ENCODE data around the gene NR2F2.

The NR2F2 gene

GRCh38 chr15:96316953-96317629 is 13.4 kb upstream of the NR2F2 start:
- H3K36me3 ChIP-seq (ENCODE audit: control insufficient read depth, insufficient read depth, low read length): no peaks in the 10 kb centered on the region
- no peaks in the 10 kb centered on the region for H3K4me1 ChIP-seq (ENCODE audit: control insufficient read depth, insufficient read depth, low read length, poor library complexity, severe bottlenecking)
- H3K4me3 ChIP-seq (ENCODE audit: extremely low read depth, insufficient read depth, low read length, poor library complexity, severe bottlenecking): no peak overlapping the region
- 17 to 20% methylated on average over 1 of the region's 2 CpGs for WGBS, 2 experiments (ENCODE audit: insufficient coverage in 2 of 2)
- H3K27ac ChIP-seq (ENCODE audit: low read depth, low read length, severe bottlenecking): no peak overlapping the region
- H3K9me3 ChIP-seq (ENCODE audit: control insufficient read depth, low read length): no peaks in the 10 kb centered on the region

DNA sequence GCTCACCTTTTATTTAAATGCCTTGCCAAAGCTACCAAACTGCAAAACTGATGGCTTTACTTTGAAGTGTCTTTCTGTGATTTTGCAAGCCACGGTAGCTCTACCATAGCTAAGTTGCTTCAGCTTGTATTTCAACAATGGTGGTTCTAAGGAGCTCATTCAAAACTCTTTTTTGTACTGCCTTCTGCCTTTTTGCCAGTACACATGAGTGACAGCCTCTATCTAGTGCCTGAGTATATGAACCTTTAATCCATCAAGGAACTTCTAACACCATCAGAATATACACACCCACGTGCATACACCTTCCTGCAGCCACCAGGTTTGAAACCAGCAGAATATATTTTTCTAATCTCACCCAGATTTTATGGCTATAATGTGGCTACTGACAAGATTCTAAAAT is 10.4 kb upstream of the NR2F2 start:
- Histone ChIP-seq H3K27ac (ENCODE audit: low read depth, low read length, severe bottlenecking) (no peak overlapping the region), H3K9me3 (ENCODE audit: control insufficient read depth, low read length) (no peaks in the 10 kb centered on the region), H3K4me1 (ENCODE audit: control insufficient read depth, insufficient read depth, low read length, poor library complexity, severe bottlenecking) (peaks cover 1% of the 10 kb centered on the region), H3K36me3 (ENCODE audit: control insufficient read depth, insufficient read depth, low read length) (no peaks in the 10 kb centered on the region), H3K4me3 (ENCODE audit: extremely low read depth, insufficient read depth, low read length, poor library complexity, severe bottlenecking) (no peak overlapping the region)
- 60 to 78% methylated on average over 1 of the region's 2 CpGs for WGBS, 2 experiments (ENCODE audit: insufficient coverage in 2 of 2)

DNA sequence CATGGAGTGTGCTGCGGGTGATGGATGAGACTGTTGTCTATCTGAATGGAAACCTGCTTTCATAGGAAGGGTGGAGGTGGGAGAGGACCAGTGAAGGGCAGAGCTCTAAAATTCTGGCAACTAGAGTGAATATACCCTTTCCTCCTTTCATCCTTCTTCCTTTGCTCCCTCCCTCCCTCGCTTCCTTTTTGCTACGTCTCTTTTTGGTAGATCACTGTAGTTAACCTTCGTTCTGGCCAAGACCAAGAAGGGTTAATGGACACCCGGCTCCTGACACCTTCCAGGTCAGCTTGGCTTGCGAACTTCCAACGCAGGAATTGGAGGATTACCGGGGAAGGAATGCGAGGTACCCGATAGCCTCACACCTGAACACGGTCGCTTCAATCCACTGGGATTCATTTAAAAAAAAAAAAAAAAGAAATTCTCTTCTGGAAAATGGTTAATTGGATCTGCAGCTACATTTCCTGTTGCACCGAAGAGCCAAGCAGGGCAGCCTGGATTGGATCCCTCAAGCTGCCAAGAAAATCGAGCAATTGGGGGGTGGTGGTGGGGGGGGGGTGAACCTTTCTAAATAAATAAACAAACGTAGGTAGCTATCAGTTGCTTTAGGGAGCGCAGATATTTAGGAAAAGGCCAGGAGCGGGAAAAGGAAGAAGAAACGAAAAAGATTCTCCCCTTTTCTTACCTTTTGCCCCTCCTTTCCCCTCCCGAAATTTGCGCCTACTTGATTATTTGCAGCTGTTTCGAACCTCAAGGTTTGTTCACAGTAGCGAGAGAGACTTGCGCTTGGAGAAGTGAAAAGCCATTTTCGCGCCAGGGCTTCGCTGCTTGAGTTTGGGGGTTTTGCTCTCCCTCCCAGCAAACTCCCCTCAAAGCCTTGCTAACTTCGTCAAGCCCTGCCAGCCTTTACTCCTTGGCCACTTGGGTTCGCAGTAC is 9.5 kb upstream of the NR2F2 start:
- no peaks in the 10 kb centered on the region for H3K36me3 ChIP-seq (ENCODE audit: control insufficient read depth, insufficient read depth, low read length)
- H3K27ac ChIP-seq (ENCODE audit: low read depth, low read length, severe bottlenecking): no peak overlapping the region
- peaks cover 9% of the 10 kb centered on the region for H3K4me1 ChIP-seq (ENCODE audit: control insufficient read depth, insufficient read depth, low read length, poor library complexity, severe bottlenecking)
- no peak overlapping the region for H3K4me3 ChIP-seq (ENCODE audit: extremely low read depth, insufficient read depth, low read length, poor library complexity, severe bottlenecking)
- no peaks in the 10 kb centered on the region for H3K9me3 ChIP-seq (ENCODE audit: control insufficient read depth, low read length)
- 0 to 3% methylated on average over 9 to 11 of the region's 28 CpGs for WGBS, 2 experiments (ENCODE audit: insufficient coverage in 2 of 2)

DNA sequence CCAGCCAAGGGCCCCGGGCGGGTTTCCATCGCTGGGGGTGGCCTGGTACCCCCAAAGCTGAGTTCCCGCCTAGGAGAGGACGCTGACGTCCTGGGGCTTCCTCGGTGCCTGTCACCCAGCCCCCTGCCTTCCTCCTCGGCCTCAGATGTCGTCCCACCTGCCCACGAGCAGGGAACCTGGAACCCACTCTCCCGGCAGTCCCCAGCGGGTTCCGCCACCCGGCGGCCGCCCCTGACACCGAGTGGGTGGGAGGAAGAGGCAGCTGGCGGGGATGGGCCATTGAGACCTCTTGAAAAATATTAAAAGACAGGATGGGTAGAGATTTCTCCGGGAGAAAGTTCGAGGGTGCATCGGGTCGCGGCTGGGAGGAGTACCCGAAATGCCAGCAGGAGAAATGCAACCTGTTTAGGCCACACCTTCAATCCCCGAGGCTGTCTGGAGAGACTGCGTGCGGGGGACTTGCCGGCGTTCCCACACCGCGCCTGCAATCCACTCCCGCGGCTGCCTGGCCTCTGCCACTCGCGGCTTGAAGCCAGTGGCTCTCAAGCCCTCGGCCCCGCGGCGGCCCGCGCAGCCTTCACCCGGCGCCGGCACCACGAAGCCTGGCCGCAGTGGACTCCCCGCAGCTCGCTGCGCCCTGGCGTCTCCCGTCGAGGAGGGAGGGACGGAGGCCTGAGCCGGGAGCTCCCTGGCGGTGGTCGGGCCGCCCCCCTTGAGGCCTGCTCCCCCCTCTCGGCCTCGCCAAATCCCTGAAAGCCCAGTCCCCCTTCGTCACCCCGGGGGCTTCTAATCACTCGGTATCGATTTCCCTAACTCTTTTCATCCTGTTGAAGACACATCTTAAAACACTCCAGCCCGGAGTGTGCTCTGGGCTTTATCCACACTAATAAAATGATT is 8.6 kb upstream of the NR2F2 start:
- H3K4me3 ChIP-seq (ENCODE audit: extremely low read depth, insufficient read depth, low read length, poor library complexity, severe bottlenecking): peak overlapping the region; percentile 18
- WGBS, 2 experiments (ENCODE audit: insufficient coverage in 2 of 2): 1% methylated on average over 45 to 55 of the region's 64 CpGs
- no peak overlapping the region for H3K27ac ChIP-seq (ENCODE audit: low read depth, low read length, severe bottlenecking)

DNA sequence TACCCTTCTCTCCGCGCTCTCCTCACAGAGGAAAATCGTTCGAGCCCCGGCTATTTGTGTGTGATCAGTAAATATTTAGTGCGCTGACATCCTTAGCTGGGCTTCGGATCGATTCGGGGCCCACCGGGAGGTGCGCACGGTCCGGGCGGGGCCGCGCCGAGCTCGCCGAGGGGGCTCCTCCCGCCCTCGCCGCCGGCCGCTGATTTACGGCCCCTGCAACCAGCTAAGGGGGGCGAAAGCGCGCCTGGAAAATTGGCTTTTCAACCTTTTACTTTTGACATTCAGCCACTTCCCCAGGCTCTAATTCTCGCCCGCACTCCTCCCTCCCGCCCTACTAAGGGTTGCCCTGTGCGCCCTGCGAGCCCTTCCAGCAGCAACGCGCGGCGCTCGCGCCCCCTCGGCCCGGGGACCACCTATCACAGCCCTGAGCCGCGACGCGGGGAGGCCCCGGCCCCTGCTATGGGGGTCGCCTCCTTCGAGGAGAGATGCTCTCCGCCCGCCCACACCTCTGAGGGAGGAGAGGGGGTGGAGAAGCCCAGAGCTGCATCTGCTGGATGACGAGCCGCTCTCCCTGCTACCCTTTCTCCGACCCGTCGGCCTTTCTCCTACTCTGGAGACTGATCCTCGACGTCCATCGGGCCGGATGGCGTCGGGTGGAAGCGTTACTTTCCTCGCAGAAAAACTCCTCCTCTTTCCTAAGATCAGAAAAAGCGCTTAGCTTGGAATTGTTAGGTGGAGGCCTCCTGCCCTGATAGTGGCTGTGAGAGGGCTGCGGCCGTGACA is 7.8 kb upstream of the NR2F2 start:
- WGBS, 2 experiments (ENCODE audit: insufficient coverage in 2 of 2): 1 to 2% methylated on average over 15 to 25 of the region's 66 CpGs
- Histone ChIP-seq H3K36me3 (ENCODE audit: control insufficient read depth, insufficient read depth, low read length) (no peaks in the 10 kb centered on the region), H3K4me3 (ENCODE audit: extremely low read depth, insufficient read depth, low read length, poor library complexity, severe bottlenecking) (peak overlapping the region; percentile 18), H3K4me1 (ENCODE audit: control insufficient read depth, insufficient read depth, low read length, poor library complexity, severe bottlenecking) (peaks cover 15% of the 10 kb centered on the region), H3K9me3 (ENCODE audit: control insufficient read depth, low read length) (no peaks in the 10 kb centered on the region), H3K27ac (ENCODE audit: low read depth, low read length, severe bottlenecking) (no peak overlapping the region)

More for the DNA sequence above, 8.6 kb upstream of the NR2F2 start:
- peaks cover 15% of the 10 kb centered on the region for H3K4me1 ChIP-seq (ENCODE audit: control insufficient read depth, insufficient read depth, low read length, poor library complexity, severe bottlenecking)
- H3K9me3 ChIP-seq (ENCODE audit: control insufficient read depth, low read length): no peaks in the 10 kb centered on the region
- no peaks in the 10 kb centered on the region for H3K36me3 ChIP-seq (ENCODE audit: control insufficient read depth, insufficient read depth, low read length)

GRCh38 chr15:96323319-96324145 is 7.0 kb upstream of the NR2F2 start:
- no peak overlapping the region for H3K27ac ChIP-seq (ENCODE audit: low read depth, low read length, severe bottlenecking)
- H3K4me3 ChIP-seq (ENCODE audit: extremely low read depth, insufficient read depth, low read length, poor library complexity, severe bottlenecking): no peak overlapping the region
- H3K4me1 ChIP-seq (ENCODE audit: control insufficient read depth, insufficient read depth, low read length, poor library complexity, severe bottlenecking): peaks cover 19% of the 10 kb centered on the region
- no peaks in the 10 kb centered on the region for H3K9me3 ChIP-seq (ENCODE audit: control insufficient read depth, low read length)
- H3K36me3 ChIP-seq (ENCODE audit: control insufficient read depth, insufficient read depth, low read length): no peaks in the 10 kb centered on the region
- WGBS, 2 experiments (ENCODE audit: insufficient coverage in 2 of 2): 5 to 8% methylated on average over 28 of the region's 29 CpGs

- Histone ChIP-seq H3K4me1 (ENCODE audit: control insufficient read depth, insufficient read depth, low read length, poor library complexity, severe bottlenecking) (peaks cover 19% of the 10 kb centered on the region), H3K4me3 (ENCODE audit: extremely low read depth, insufficient read depth, low read length, poor library complexity, severe bottlenecking) (no peak overlapping the region), H3K36me3 (ENCODE audit: control insufficient read depth, insufficient read depth, low read length) (no peaks in the 10 kb centered on the region), H3K27ac (ENCODE audit: low read depth, low read length, severe bottlenecking) (no peak overlapping the region), H3K9me3 (ENCODE audit: control insufficient read depth, low read length) (no peaks in the 10 kb centered on the region)
- 8 to 9% methylated on average over 5 of the region's 12 CpGs for WGBS, 2 experiments (ENCODE audit: insufficient coverage in 2 of 2)
Observed at GRCh38 chr15:96324192-96324895, 6.2 kb upstream of the NR2F2 start.

DNA sequence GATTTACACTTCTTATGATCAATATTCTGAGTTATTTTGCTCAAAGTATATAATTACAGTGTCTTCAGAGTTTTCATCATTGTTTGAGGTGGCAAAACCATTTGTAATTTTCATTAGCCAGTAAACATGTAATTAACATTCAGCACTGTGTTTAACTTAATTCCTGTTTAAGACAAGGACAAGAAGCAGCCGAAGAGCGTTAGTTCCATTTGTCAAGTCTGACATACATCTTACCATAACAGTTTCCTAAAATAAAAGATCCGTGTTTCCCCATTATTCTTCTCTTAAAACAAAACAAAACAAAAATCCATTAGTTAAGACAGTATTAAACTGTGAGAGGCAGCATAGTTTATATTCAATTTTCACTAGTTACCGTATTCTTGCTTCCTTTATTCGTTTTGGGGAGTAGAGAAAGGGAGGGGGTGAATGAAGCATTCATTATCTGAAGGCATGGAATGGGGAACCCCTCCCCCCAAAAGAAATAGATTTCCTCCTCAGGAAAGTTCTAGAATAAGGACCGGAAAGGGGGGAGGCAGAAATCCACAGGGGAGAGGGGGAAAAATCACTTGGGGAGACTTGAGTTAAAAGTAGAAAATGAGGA is 5.5 kb upstream of the NR2F2 start:
- Histone ChIP-seq H3K4me3 (ENCODE audit: extremely low read depth, insufficient read depth, low read length, poor library complexity, severe bottlenecking) (no peak overlapping the region), H3K36me3 (ENCODE audit: control insufficient read depth, insufficient read depth, low read length) (no peaks in the 10 kb centered on the region), H3K27ac (ENCODE audit: low read depth, low read length, severe bottlenecking) (no peak overlapping the region), H3K9me3 (ENCODE audit: control insufficient read depth, low read length) (no peaks in the 10 kb centered on the region), H3K4me1 (ENCODE audit: control insufficient read depth, insufficient read depth, low read length, poor library complexity, severe bottlenecking) (peaks cover 25% of the 10 kb centered on the region)
- 10 to 14% methylated on average over 2 of the region's 6 CpGs for WGBS, 2 experiments (ENCODE audit: insufficient coverage in 2 of 2)

All from mesodermal cell (in vitro differentiated cells).